ENCODE data around the gene TESK2.
"Not testable (repeated sequence)": the region's sequence is repeated elsewhere in the genome, so short reads cannot be mapped to it uniquely, and the experiment has no call there.

TESK2 gene

GRCh38 chr1:45473302-45473701, 17.7 kb downstream of the TESK2 start:
- DNase-seq = no peak

GRCh38 chr1:45470306-45470798, 20.6 kb downstream of the TESK2 start:
- no peak for DNase-seq

GRCh38 chr1:45467353-45467752, 23.6 kb downstream of the TESK2 start:
- DNase-seq = not testable (repeated sequence)

GRCh38 chr1:45465277-45465676, 25.7 kb downstream of the TESK2 start:
- DNase-seq = no peak

DNA sequence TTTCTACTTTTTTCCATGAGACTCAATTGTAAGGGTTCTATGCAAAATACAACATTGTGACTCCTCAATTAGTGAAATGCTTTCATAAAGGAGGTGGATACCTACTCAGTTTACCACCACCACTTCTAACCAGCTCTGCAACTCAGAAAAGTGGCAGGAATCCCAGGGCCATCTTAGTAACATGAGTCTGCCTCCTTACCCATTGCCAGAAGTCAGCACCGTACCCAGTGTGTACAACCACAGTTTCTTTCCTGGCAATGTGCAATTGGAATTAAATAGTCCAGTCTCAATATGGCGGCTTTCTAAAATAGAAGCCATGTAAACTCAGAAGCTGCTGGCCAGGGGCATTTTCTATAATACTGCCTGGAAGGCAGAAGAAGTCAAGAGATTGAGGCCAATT, 32.1 kb downstream of the TESK2 start:
- no peak for DNase-seq

DNA sequence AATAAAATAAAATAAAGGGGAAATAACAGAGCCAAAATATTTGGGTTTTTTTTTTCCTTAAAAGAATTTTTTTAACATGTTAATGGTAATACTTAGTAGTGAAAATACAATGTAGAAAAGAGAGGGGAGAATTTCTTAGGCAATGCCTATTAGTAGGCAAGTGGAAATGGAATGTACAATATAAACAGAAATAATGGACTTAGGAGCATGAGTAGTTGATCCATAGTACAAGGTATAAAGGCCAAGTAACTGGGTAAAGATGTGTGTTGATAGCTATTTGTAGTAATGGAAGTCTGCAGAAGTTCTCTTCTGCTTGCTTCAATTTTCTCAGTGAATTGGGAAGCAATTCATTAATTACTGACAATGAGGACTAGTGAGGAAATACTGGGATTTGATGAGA, 34.4 kb downstream of the TESK2 start:
- no peak for DNase-seq

DNA sequence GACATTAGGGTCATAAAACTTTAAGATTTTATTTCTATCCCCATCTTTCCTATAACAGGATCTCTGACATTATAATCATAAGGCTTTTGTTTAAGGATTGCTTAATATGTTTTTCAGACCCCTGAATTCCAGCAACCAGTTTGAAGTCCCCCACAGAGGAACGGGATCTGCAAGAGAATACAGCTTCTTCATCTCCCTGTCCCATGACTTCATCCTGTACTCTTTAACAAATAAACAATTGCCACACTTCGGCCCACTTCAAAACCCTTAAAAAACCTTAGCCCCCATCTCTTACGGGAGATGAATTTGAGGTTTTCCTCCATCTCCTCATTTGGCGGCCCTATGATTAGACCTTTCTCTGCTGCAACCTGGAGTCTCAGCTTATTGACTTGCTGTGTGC, 35.8 kb downstream of the TESK2 start:
- no peak for DNase-seq

DNA sequence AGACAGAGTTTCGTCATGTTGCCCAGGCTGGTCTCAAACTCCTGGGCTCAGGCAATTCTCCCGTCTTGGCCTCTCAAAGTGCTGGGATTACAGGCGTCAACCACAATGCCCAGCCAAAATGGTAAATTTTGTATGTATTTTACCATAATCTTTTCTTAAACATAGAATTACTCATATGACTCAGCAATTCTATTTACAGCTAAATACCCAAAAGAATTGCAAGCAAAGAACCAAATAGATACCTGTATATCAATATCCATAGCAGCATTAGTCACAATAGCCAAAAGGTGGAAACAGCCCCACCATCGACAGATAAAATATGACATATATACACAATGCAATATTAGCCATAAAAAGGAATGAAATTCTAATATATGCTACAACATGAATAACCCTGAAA, 36.5 kb downstream of the TESK2 start:
- DNase-seq = no peak

DNA sequence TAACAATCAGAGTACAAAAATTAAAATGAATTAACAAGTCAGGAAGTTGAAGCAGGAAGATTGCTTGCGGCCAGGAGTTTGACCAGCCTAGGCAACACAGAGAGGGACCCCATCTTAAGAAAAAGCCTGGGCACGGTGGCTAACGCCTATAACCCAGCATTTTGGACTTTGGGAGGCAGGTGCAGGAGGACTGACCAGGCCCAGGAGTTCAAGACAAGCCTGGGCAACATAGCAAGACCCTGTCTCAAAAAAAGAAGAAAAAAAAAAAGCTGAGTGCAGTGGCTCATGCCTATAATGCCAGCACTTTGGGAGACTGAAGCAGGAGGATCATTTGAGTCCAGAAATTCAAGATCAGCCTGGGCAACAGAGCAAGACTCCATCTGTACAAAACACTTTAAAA, 38.5 kb downstream of the TESK2 start:
- no peak for DNase-seq

DNA sequence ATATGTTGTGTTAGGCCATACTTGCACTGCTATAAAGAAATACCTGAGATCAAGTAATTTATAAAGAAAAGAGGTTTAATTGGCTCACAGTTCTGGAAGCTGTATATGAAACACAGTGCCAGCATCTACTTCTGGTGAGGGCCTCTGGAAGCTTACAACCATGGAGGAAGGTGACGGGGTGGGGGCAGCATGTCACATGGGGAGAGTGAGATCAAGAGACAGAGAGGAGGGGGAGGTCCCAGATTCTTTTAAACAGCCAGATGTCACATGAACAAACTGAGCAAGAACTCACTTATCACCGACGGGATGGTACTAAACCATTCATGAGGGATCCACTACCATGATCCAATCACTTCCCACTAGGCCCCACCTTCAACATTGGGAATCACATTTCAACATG, 42.6 kb downstream of the TESK2 start:
- DNase-seq = no peak

DNA sequence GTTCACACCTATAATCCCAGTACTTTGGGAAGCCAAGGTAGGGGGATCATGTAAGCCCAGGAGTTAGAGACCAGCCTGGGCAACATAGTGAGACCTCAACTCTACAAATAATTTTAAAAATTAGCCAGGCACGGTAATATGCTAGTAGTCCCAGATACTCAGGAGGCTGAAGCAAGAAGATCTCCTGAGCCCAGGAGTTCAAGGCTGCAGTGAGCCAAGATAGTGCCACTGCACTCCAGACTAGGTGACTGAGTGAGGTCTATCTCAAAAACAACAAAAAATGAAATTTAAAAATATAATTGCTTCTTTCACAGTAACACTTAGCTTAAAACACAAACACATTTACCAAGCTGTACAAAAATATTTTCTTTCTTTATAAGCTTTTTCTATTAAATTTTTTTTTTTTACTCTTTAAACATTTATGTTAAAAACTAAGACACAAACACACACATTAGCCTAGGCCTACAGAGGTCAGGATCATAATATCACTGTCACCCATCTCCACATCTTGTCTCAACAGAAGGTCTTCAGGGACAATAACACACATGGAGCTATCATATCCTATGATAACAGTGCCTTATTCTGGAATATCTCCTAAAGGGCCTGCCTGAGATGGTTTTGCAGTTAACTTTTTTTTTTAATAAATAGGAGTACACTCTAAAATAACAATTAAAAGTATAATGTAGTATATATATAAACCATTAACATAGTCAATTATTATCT, 43.9 kb downstream of the TESK2 start:
- DNase-seq = no peak

DNA sequence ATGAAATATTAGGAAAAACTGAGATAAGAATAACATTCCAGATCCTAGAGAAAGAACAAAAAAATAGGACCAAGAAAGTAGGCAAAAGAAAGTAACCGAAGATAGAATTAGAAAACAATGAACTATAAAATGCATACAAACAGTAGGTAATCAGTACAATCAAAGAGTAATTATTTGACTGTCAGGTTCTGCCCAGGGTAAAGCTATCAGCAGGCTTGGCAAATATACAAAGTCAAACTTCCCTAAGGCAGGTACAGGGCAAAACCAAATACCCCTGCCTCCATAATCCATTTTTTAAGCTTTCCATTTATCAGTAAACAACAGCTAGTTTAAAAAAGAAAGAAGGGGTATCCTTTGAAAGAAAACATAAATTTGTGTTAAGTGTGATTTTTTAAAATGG, 44.4 kb downstream of the TESK2 start:
- no peak for DNase-seq

- no peak for DNase-seq
Measured at GRCh38 chr1:45444609-45445131, 46.3 kb downstream of the TESK2 start.

DNA sequence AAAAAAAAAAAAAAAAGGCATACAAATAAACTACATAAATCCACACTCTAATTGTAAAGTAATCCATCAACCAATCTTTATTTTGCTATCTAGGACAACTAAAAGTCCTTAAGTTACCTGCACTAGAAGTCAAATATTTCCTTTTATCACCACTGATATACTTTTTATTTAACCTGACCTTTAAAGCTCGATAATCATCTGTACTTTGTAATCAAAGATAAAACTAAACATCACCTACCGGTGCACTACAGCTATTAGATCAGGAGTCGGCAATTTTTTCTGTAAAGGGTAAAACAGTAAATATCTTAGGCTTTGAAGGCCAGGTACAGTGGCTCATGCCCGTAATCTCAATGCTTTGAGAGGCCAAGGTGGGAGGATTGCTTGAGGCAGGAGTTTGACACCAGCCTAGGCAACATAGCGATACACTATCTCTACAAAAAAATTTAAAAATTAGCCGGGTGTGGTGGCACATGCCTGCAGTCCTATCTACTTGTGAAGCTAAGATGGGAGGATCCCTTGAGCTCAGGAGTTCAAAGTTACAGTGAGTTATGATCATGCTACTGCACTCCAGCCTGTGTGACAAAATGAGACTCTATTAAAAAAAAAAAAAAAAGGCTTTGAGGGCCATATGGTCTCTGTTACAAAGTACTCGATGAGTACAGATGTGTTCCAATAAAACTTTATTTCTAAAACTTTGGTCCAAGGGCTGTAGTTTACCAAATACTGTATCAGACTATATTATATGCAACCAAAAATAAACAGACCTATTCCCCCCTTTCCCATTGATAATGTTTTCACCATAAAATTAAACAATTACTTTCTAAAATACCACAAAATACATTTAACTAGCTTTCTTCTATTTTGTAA, 47.1 kb downstream of the TESK2 start:
- no peak for DNase-seq

GRCh38 chr1:45442272-45442671, 48.7 kb downstream of the TESK2 start:
- DNase-seq = no peak

GRCh38 chr1:45437323-45437722, 53.6 kb downstream of the TESK2 start:
- no peak for DNase-seq

DNA sequence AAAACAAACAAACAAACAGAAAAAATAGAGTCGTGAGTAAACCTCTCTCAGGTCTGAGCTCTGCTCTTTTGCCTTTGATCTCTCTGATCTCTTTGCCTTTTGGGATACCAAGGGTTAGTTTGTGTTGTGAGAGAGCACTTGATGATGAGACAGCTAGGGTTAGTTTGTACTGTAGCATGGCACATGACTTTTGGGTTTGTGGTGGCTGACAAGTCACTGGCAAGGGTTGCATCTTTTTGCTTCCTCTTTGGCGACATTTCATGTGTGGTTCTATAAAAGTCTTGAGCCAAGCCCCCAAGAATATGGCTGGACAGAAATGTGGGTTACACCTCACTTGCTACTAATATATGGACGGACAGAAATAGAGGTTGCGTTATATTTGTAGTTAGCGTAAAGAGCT, 60.5 kb downstream of the TESK2 start:
- DNase-seq = no peak

DNA sequence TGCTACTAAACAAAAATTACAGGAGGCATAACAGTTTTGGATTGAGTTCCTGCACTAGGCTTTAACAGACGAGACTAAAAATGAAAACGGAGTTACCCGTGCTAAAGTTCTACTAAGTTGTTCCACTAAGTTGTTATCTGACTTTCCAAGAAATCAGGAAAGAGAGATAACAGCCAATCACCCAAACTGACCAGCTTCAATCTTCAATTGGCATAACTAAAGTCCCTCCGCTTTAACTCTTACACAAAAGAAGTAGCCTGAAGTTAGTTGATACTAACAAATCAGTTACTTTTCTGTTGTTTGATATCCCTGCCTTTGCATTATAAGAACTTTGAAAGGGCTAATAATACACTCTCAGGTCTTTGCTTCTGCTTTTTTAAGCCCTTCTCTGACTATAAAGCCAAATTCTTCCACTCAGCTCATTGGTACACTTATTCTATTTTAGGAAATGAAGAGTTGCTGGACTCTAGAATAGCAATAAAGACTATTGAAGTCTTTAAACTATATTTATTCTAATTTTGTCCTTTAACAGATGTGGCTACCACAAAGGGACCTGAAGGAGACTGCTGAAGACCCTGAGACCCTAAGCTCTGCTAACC, 61.3 kb downstream of the TESK2 start:
- DNase-seq = no peak

DNA sequence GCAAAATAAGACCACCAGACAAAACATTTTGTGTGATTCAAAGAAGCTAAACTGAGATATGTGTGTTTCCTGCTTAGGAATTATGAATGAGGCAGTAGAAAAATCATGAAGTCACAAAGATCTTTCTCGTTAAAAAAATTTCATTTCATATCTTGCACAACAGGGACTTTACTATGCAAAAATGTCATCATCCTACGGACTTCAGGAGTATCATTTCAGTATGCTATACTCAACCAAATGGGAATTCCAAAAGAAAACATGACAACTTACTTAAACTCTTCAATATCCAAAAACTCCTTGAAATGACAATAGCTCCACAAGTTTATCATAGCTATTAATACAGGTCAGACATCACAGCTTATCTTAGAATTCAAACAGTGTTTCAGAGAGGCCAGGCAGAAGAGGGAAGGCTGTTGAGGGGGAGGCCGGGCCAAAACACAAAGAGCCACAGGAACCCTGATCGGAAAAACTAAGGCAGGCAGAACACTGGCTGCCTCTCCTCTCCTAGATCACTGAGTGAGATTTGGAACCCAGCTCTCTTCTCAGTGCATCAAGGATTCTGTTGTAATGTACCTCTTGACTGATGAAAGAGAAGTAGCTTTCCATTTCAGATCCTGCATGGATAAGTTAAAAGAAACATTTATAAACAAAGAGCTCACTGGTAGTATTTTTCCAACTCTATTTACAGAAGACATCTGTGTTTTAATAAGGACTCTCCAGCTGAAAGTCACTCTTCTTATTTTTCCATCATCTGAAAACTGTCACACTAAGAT, 66.9 kb downstream of the TESK2 start:
- no peak for DNase-seq

GRCh38 chr1:45421935-45422334, 69.0 kb downstream of the TESK2 start:
- DNase-seq = no peak

- DNase-seq = no peak
Measured at GRCh38 chr1:45414746-45415145, 76.2 kb downstream of the TESK2 start.

DNA sequence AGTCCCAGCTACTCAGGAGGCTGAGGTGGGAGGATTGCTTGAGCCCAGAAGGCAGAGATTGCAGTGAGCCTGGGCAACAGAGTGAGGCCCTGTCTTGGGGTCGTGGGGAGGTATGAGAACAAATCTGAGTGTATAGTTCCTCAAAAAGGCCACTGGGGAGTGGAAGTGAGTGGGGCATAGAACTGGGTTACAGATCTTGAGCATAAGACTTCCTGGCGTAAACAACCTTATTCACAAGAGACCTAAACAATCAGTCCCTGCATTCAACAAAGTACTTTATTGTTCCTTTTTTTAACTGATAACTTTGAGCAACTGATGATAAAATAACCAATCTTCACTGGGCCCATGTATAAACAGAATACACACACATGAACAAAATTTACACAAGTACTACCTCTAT, 78.1 kb downstream of the TESK2 start:
- no peak for DNase-seq

DNA sequence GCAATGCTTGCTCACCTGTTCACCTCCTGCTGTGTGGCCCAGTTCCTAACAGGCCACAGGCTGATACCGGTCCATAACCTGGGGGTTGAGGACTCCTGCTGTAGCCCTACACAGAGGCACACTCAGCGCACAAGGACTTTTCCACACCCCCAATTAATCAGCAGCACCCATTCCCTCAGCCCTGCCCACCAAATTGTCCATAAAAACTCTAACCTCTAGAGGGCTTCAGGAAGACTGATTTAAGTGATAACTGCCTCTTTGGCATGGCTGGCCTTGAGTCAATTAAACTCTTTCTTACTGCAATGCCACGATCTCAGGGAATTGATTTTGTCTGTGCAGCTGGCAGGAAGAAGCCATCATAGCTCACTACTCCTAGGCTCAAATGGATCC, 79.5 kb downstream of the TESK2 start:
- DNase-seq = no peak

All from CD4-positive, alpha-beta T cell treated with Interleukin-17A for 4 hours (primary cell).